ENCODE results near the gene DLX1. TPM values are rescaled to one million over a fixed set of nuclear protein-coding genes. Genes with fewer than 3 reads are reported as not detected.

DLX1 gene
- total and polyA plus RNA-seq, 2 experiments from 2014 or later, result not detected

Other genes with a start within 250 kb of the DLX1 start
- 25.5 and 37.2 TPM in 2 replicates for gene SLC25A12, start 191.3 kb upstream of the DLX1 start, total RNA-seq
- 31.4 and 53.3 TPM in 2 replicates for gene SLC25A12, start 191.3 kb upstream of the DLX1 start, polyA plus RNA-seq
- gene HAT1, start 163.0 kb upstream of the DLX1 start, total RNA-seq, result 30.7 and 33.6 TPM in 2 replicates
- gene HAT1, start 163.0 kb upstream of the DLX1 start, polyA plus RNA-seq, result 64.3 and 84.0 TPM in 2 replicates
- gene METAP1D, start 85.6 kb upstream of the DLX1 start, total RNA-seq, result 3.0 and 4.0 TPM in 2 replicates
- 7.3 and 12.0 TPM in 2 replicates for gene METAP1D, start 85.6 kb upstream of the DLX1 start, polyA plus RNA-seq
- gene DLX2, start 17.4 kb downstream of the DLX1 start, total RNA-seq, result not detected in 2 replicates
- gene DLX2, start 17.4 kb downstream of the DLX1 start, polyA plus RNA-seq, result 0.26 TPM in 1 of 2 replicates, not detected in the other

Data from cardiac muscle cell (in vitro differentiated cells and primary cell).